Activated CD4-positive, alpha-beta T cell treated with anti-CD3 and anti-CD28 coated beads, Interleukin-2, amount 10 ng/mL, durations not matched to agents 7 days and 5 days (primary cell): ENCODE results near the gene SIRT5. TPM values are rescaled to one million over a fixed set of nuclear protein-coding genes. Genes with fewer than 3 reads are reported as not detected.

Experiments used
- CTCF ChIA-PET: fragments of 350-600 bp; sonication (Branson Sonifier 250); formaldehyde crosslinking; loops from one replicate; lab custom pipeline; 2021; ENCODE audit warnings: antibody characterized with exemption; lab: Charles Lee
- POLR2A ChIA-PET: fragments of 350-600 bp; sonication (Branson Sonifier 250); formaldehyde crosslinking; loops from one replicate; lab custom pipeline; 2021; ENCODE audit warnings: antibody characterized with exemption; lab: Charles Lee
- DNase-seq: peaks from one replicate; pipeline ENCODE4 v3.0.0-alpha.2; 2020
- H3K27ac Mint-ChIP-seq: one replicate; pipeline ENCODE4 v1.8.0; 2021; ENCODE audit warnings: mild to moderate bottlenecking, moderate library complexity, mixed read lengths
- H3K27me3 Mint-ChIP-seq: one replicate; pipeline ENCODE4 v1.8.0; 2021; ENCODE audit warnings: mixed read lengths
- H3K36me3 Mint-ChIP-seq: one replicate; pipeline ENCODE4 v1.8.0; 2021; ENCODE audit warnings: low read depth, mixed read lengths
- H3K4me1 Mint-ChIP-seq: one replicate; pipeline ENCODE4 v1.8.0; 2021; ENCODE audit warnings: mixed read lengths
- H3K4me3 Mint-ChIP-seq: one replicate; pipeline ENCODE4 v1.8.0; 2021; ENCODE audit warnings: mild to moderate bottlenecking, moderate library complexity, mixed read lengths
- H3K9me3 Mint-ChIP-seq: one replicate; pipeline ENCODE4 v1.8.0; 2021; ENCODE audit warnings: mixed read lengths
- total RNA-seq, 2 experiments: library from RNA; stranded (reverse); gene quantifications; one replicate each; pipeline ENCODE4 v1.2.3, GENCODE V29; 2021

The SIRT5 gene
- total RNA-seq, 2 experiments from 2014 or later: 14.3 to 19.4 TPM

GRCh38 chr6:13629459-13630116 is 55.2 kb downstream of the SIRT5 start:
- no peaks in the 10 kb centered on the region for H3K9me3 Mint-ChIP-seq
- no peak overlapping the region for H3K4me3 Mint-ChIP-seq
- peaks cover 11% of the 10 kb centered on the region for H3K4me1 Mint-ChIP-seq
- ChIA-PET CTCF (interaction anchor here (10.1 kb wide), 1 partner anchor 14 kb away, joined by 69 read pairs; the partner anchor contains the start of gene NOL7), POLR2A (no interaction called here)
- no peaks in the 10 kb centered on the region for H3K27me3 Mint-ChIP-seq
- no peak overlapping the region for H3K27ac Mint-ChIP-seq
- peaks cover 62% of the 10 kb centered on the region for H3K36me3 Mint-ChIP-seq
- DNase-seq: no peak

DNA sequence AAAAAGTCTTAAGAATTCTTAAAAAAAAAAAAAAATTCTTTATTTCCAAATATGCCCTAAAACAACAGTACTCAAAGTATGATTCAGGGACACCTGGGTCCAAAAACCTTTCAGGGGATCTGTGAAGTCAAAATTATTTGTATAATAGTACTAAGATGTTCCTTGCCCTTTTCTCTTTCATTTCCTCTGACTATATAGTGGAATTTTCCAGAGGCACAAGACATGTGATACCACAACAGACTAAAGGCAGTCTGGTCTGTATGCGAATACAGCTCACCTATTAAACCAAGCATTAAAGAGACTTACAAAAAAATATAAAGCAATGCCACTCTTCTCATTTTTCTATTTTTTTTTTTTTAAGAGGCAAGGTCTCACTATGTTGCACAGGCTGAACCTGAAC is 56.1 kb downstream of the SIRT5 start:
- Mint-ChIP-seq H3K27ac (no peak overlapping the region), H3K4me3 (no peak overlapping the region), H3K4me1 (peaks cover 13% of the 10 kb centered on the region), H3K9me3 (no peaks in the 10 kb centered on the region), H3K27me3 (no peaks in the 10 kb centered on the region), H3K36me3 (peaks cover 64% of the 10 kb centered on the region)
- POLR2A ChIA-PET: no interaction called here
- no peak for DNase-seq
- CTCF ChIA-PET: interaction anchor here (0.6 to 10.1 kb wide), 3 partner anchors 15 to 296 kb away, joined by 3 to 69 read pairs (median 4); partner anchors contain the start of gene NOL7

DNA sequence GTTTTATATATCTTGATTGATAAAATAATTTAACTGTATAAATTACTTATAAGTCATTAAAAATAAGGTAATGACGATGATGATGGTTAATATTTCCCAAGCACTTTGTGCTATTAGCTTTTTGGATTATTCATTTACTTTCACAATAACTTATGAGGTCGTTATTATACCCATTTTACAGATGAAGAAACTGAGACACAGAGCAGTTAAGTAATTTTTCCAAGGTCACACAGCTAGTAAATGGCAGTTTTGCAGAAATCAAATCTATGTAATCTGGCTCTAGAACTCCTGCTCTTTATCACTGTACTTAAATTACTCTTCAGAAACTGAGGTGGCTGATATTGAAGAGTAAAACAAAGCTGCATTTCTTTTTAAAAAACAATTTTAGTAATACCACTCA is 58.9 kb downstream of the SIRT5 start:
- Mint-ChIP-seq H3K4me3 (no peak overlapping the region), H3K36me3 (peaks cover 67% of the 10 kb centered on the region), H3K9me3 (no peaks in the 10 kb centered on the region), H3K27ac (no peak overlapping the region), H3K4me1 (peaks cover 30% of the 10 kb centered on the region), H3K27me3 (no peaks in the 10 kb centered on the region)
- ChIA-PET POLR2A (no interaction called here), CTCF (interaction anchor here (0.7 to 10.1 kb wide), 4 partner anchors 17 to 59 kb away, joined by 3 to 69 read pairs (median 6); partner anchors contain the start of gene NOL7)
- DNase-seq: no peak

DNA sequence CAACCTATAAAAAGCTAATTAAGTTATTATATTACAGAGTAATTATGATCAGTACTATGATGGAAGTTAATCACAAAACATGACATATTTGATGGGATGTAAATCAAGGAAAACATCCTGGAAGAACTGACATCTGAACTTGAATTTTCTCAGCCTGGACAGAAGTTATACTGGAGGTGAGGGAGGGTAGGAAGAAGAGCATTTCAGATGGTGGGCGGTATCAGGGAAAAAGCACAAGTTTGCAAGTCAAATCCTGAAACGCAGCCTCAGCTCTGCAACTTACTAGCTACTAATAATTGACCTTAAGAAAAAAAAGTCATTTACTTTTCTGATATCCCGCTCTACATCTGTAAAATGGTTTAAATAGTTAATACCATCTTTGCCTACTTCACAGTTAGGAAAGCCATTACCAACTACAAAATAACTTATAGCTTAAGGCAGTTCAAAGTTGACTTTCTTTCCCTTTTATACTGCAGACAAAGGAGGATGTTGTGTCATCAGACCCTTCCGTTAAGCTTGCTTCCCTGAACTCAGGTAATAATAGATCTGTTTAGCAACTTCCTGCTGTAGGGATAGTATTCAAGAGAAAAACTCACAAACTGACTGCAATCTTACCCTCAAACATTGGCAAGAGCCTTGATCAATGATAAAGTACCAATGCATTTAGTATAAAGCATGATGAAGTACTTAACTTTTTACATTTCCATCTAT is 61.7 kb downstream of the SIRT5 start:
- H3K36me3 Mint-ChIP-seq: peaks cover 61% of the 10 kb centered on the region
- H3K4me3 Mint-ChIP-seq: no peak overlapping the region
- DNase-seq: no peak
- H3K27ac Mint-ChIP-seq: peak overlapping the region; percentile 72
- no peaks in the 10 kb centered on the region for H3K9me3 Mint-ChIP-seq
- no peaks in the 10 kb centered on the region for H3K27me3 Mint-ChIP-seq
- ChIA-PET CTCF (interaction anchor here (0.6 to 1.6 kb wide), 7 partner anchors 12 to 641 kb away, joined by 3 to 5 read pairs (median 4); partner anchors contain the start of gene NOL7), POLR2A (interaction anchor here (0.6 kb wide), 1 partner anchor 59 kb away, joined by 4 read pairs; no protein-coding TSS in a partner anchor)
- peaks cover 32% of the 10 kb centered on the region for H3K4me1 Mint-ChIP-seq

DNA sequence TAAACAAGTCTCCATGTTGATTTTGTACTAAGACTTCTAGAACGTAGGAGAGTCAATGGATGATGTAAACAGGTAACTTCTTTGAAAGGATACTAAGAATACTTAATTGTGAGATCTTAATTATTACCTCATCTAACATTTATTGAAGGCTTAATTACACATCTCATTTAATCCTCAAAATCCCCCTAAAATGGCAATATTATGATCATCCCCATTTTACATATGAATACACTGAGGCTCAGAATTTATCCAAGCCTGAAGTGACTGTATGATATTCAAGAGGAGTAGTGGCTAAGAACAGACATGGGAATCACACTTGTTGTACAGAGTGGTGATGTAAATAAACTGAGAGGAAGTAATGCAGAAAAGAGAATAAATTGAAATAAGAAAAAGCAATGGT is 63.6 kb downstream of the SIRT5 start:
- H3K4me1 Mint-ChIP-seq: peaks cover 30% of the 10 kb centered on the region
- ChIA-PET POLR2A (no interaction called here), CTCF (no interaction called here)
- no peaks in the 10 kb centered on the region for H3K9me3 Mint-ChIP-seq
- peaks cover 52% of the 10 kb centered on the region for H3K36me3 Mint-ChIP-seq
- DNase-seq: no peak
- no peaks in the 10 kb centered on the region for H3K27me3 Mint-ChIP-seq
- no peak overlapping the region for H3K4me3 Mint-ChIP-seq
- H3K27ac Mint-ChIP-seq: no peak overlapping the region

GRCh38 chr6:13638626-13639025 is 64.2 kb downstream of the SIRT5 start:
- Mint-ChIP-seq H3K4me1 (peaks cover 30% of the 10 kb centered on the region), H3K27ac (peak overlapping the region; percentile 60)

GRCh38 chr6:13641315-13641714 is 66.9 kb downstream of the SIRT5 start:
- Mint-ChIP-seq H3K4me3 (no peak overlapping the region), H3K27me3 (no peaks in the 10 kb centered on the region), H3K27ac (no peak overlapping the region), H3K4me1 (peaks cover 20% of the 10 kb centered on the region), H3K36me3 (peaks cover 43% of the 10 kb centered on the region), H3K9me3 (no peaks in the 10 kb centered on the region)
- POLR2A ChIA-PET: no interaction called here
- DNase-seq: no peak
- CTCF ChIA-PET: interaction anchor here (1.6 kb wide), 1 partner anchor 26 kb away, joined by 5 read pairs; the partner anchor contains the start of gene NOL7

More at GRCh38 chr6:13638626-13639025, 64.2 kb downstream of the SIRT5 start:
- Mint-ChIP-seq H3K36me3 (peaks cover 58% of the 10 kb centered on the region), H3K4me3 (no peak overlapping the region), H3K27me3 (no peaks in the 10 kb centered on the region), H3K9me3 (no peaks in the 10 kb centered on the region)
- POLR2A ChIA-PET: no interaction called here
- CTCF ChIA-PET: no interaction called here
- DNase-seq: no peak

GRCh38 chr6:13643125-13643524 is 68.7 kb downstream of the SIRT5 start:
- Mint-ChIP-seq H3K4me1 (peaks cover 7% of the 10 kb centered on the region), H3K36me3 (peaks cover 32% of the 10 kb centered on the region), H3K4me3 (no peak overlapping the region), H3K27me3 (no peaks in the 10 kb centered on the region), H3K27ac (no peak overlapping the region), H3K9me3 (no peaks in the 10 kb centered on the region)
- POLR2A ChIA-PET: no interaction called here
- CTCF ChIA-PET: no interaction called here
- no peak for DNase-seq

DNA sequence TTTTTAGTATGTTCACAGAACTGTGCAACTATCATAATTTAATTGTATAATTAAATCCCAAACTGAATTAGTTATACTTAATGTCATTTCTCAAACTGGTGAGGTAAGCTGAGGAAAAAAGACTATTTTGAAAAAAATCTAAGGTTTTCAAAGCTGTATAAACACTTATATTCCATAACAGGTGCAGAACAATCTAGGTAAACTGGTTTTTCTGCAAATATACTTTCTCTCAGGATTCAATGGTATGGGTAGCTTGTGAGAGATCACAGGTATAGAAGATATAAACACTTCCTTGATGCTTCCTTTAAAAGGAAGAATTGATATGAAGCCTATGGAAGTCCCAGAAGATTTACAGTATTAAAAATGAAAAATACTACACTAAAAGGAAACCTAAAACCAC is 74.4 kb downstream of the SIRT5 start:
- DNase-seq: no peak
- H3K4me3 Mint-ChIP-seq: no peak overlapping the region
- H3K9me3 Mint-ChIP-seq: no peaks in the 10 kb centered on the region
- H3K27ac Mint-ChIP-seq: no peak overlapping the region
- ChIA-PET POLR2A (no interaction called here), CTCF (interaction anchor here (0.7 to 1.4 kb wide), 4 partner anchors 12 to 163 kb away, joined by 3 to 5 read pairs (median 4); partner anchors contain the start of gene NOL7)
- peaks cover 8% of the 10 kb centered on the region for H3K4me1 Mint-ChIP-seq
- peaks cover 39% of the 10 kb centered on the region for H3K36me3 Mint-ChIP-seq
- no peaks in the 10 kb centered on the region for H3K27me3 Mint-ChIP-seq

DNA sequence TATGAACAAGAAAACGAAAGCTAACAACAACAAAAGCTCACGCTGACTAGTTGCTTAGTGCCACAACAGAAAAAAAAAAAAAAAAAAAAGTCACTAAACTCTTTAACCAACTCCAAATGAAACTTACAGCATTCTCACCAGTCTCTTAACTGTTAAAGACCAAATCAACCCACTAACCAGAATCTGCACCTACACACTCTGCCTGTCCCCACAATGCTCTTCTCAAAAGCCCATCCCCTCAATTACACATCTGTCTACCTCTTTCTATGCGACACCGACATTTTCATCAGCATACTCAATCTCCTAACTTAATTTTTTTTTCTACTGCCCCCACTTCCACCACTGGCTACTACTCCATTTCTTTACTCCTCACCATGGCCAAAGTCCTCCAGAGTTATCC is 75.0 kb downstream of the SIRT5 start:
- peaks cover 38% of the 10 kb centered on the region for H3K36me3 Mint-ChIP-seq
- no peaks in the 10 kb centered on the region for H3K9me3 Mint-ChIP-seq
- H3K27ac Mint-ChIP-seq: peak overlapping the region; percentile 7

GRCh38 chr6:13653296-13653695 is 78.9 kb downstream of the SIRT5 start:
- Mint-ChIP-seq H3K4me1 (peaks cover 13% of the 10 kb centered on the region), H3K27me3 (no peaks in the 10 kb centered on the region), H3K9me3 (no peaks in the 10 kb centered on the region), H3K4me3 (no peak overlapping the region), H3K36me3 (peaks cover 41% of the 10 kb centered on the region), H3K27ac (no peak overlapping the region)
- no peak for DNase-seq
- CTCF ChIA-PET: interaction anchor here (1.0 to 1.8 kb wide), 2 partner anchors 13 to 17 kb away, joined by 3 to 5 read pairs; no protein-coding TSS in a partner anchor
- POLR2A ChIA-PET: no interaction called here

More for the DNA sequence above, 75.0 kb downstream of the SIRT5 start:
- H3K4me3 Mint-ChIP-seq: no peak overlapping the region
- peaks cover 8% of the 10 kb centered on the region for H3K4me1 Mint-ChIP-seq
- ChIA-PET CTCF (interaction anchor here (0.7 to 1.4 kb wide), 4 partner anchors 12 to 163 kb away, joined by 3 to 5 read pairs (median 4); partner anchors contain the start of gene NOL7), POLR2A (no interaction called here)
- H3K27me3 Mint-ChIP-seq: no peaks in the 10 kb centered on the region
- no peak for DNase-seq

DNA sequence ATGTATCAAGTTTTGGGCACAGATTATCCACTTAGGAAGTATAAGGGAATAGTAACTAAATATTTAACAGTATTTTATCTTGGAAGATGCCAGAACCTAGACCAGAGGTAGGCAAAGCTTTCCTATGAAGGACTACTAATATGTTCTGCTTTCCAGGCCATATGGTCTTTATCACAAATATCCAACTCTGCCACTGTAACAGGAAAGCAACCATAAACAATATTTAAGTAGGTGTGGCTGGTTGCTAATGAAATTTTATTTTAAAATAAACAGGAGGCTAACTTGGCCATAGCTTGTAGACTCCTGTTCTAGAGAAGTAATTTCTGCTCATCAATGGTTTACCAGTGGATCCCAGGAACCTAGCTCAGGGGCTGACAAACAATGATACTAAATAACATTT is 80.1 kb downstream of the SIRT5 start:
- CTCF ChIA-PET: interaction anchor here (0.8 kb wide), 1 partner anchor 11 kb away, joined by 3 read pairs; no protein-coding TSS in a partner anchor
- Mint-ChIP-seq H3K27me3 (no peaks in the 10 kb centered on the region), H3K4me3 (no peak overlapping the region), H3K27ac (no peak overlapping the region), H3K4me1 (peaks cover 9% of the 10 kb centered on the region), H3K36me3 (peaks cover 34% of the 10 kb centered on the region), H3K9me3 (no peaks in the 10 kb centered on the region)
- no peak for DNase-seq
- POLR2A ChIA-PET: no interaction called here

- Mint-ChIP-seq H3K27me3 (no peaks in the 10 kb centered on the region), H3K36me3 (peaks cover 26% of the 10 kb centered on the region), H3K4me3 (no peak overlapping the region), H3K4me1 (peaks cover 6% of the 10 kb centered on the region), H3K27ac (no peak overlapping the region), H3K9me3 (no peaks in the 10 kb centered on the region)
- CTCF ChIA-PET: no interaction called here
- no peak for DNase-seq
- POLR2A ChIA-PET: no interaction called here
These were observed 81.3 kb downstream of the SIRT5 start for GRCh38 chr6:13655700-13656099.
